ENCODE results near the gene SEC16A. TPM values are rescaled to one million over a fixed set of nuclear protein-coding genes. Genes with fewer than 3 reads are reported as not detected.

The SEC16A gene
- total RNA-seq, 2 donors from 2014 or later = 59.0 to 72.8 TPM

DNA sequence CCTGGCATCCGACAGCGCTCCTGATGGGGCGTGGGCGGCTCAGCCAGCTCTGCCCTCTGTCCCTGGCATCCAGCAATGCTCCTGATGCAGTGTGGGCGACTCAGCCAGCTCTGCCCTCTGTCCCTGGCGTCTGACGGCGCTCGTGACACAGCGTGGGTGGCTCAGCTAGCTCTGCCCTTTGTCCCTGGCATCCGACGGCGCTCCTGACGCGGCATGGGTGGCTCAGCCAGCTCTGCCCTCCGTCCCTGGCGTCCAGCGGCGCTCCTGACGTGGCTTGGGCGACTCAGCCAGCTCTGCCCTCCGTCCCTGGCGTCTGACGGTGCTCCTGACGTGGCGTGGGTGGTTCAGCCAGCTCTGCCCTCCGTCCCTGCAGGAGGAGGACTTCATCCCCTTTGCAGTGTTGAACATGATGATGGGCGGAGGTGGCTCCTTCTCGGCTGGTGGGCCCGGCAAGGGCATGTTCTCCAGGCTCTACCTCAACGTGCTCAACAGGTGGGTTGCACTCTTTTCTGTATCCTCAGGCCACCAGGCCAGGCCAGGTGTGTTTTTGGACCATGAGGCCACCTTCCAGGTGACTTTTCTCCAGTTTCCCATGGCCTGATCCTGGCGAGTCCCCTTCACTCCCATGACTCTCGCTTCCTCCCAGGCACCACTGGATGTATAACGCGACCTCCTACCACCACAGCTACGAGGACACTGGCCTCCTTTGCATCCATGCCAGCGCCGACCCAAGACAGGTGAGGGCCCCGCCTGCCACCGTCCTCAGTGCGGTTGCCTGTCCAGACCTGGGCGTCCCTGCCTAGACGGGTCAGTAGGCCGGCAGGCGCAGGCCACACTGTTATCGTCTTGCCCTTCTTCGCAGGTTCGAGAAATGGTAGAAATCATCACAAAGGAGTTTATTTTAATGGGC, 64.4 kb downstream of the SEC16A start:
- Histone ChIP-seq H3K9me3 (no peaks in the 10 kb centered on the region), H3K27me3 (replicated peaks; ENCODE audit: insufficient read depth) (no peaks in the 10 kb centered on the region), H3K4me1 (ENCODE audit: control insufficient read depth in 1 of 2, low read depth in 2 of 2) (no peaks in the 10 kb centered on the region), H3K27ac (no peak overlapping the region), H3K36me3 (peaks cover 89% of the 10 kb centered on the region), H3K4me3 (no peak overlapping the region)
- ATAC-seq (ENCODE audit: insufficient number of reproducible peaks, low FRiP score, low read depth) = no peak
- TF ChIP-seq, protein P1, sequence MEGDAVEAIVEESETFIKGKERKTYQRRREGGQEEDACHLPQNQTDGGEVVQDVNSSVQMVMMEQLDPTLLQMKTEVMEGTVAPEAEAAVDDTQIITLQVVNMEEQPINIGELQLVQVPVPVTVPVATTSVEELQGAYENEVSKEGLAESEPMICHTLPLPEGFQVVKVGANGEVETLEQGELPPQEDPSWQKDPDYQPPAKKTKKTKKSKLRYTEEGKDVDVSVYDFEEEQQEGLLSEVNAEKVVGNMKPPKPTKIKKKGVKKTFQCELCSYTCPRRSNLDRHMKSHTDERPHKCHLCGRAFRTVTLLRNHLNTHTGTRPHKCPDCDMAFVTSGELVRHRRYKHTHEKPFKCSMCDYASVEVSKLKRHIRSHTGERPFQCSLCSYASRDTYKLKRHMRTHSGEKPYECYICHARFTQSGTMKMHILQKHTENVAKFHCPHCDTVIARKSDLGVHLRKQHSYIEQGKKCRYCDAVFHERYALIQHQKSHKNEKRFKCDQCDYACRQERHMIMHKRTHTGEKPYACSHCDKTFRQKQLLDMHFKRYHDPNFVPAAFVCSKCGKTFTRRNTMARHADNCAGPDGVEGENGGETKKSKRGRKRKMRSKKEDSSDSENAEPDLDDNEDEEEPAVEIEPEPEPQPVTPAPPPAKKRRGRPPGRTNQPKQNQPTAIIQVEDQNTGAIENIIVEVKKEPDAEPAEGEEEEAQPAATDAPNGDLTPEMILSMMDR (IDR thresholded peaks at IDR 0.05) = no peak
- DNase-seq (ENCODE audit: low spot score) = no peak

DNA sequence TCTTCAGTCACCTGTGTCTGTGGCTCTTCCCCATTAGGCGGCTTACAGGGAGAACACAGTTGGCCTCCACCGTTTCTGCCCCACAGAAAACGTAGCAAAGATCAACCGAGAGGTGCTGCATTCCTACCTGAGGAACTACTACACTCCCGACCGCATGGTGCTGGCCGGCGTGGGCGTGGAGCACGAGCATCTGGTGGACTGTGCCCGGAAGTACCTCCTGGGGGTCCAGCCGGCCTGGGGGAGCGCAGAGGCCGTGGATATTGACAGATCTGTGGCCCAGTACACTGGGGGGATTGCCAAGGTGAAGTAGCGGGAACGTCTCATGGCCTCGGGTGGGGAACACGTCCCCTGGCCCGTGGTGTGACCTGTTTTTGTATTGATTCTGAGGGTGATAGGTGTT, 65.9 kb downstream of the SEC16A start:
- Histone ChIP-seq H3K27me3 (replicated peaks; ENCODE audit: insufficient read depth) (no peaks in the 10 kb centered on the region), H3K4me1 (ENCODE audit: control insufficient read depth in 1 of 2, low read depth in 2 of 2) (peaks cover 0 to under 1% of the 10 kb centered on the region in 2 donors), H3K4me3 (no peak overlapping the region), H3K27ac (no peak overlapping the region), H3K36me3 (peaks cover 81% of the 10 kb centered on the region), H3K9me3 (no peaks in the 10 kb centered on the region)
- ATAC-seq (ENCODE audit: insufficient number of reproducible peaks, low FRiP score, low read depth) = no peak
- no peak for DNase-seq (ENCODE audit: low spot score)
- TF ChIP-seq, protein P1 (IDR thresholded peaks at IDR 0.05) = no peak

DNA sequence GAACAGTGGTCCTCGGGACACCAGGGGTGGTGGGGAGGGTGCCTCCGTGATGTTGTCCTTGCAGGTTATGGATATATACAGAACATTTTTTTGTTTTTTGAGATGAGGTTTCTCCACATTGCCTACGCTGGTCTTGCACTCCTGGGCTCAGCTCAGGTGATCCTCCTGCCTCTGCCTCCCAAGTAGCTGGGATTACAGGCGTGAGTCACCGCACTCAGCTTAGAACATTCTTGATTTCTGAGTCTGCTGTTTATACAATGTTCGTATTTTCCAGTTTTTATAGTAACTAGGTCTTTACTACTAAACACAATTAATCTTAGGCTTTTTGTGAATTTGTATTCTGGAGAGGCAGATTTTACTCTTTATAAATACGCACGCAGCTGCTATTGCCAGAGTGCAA, 66.4 kb downstream of the SEC16A start:
- peaks cover 5 to 6% of the 10 kb centered on the region in 2 donors for H3K4me1 ChIP-seq (ENCODE audit: control insufficient read depth in 1 of 2, low read depth in 2 of 2)
- no peaks in the 10 kb centered on the region for H3K27me3 ChIP-seq (replicated peaks; ENCODE audit: insufficient read depth)
- TF ChIP-seq, protein P1 (IDR thresholded peaks at IDR 0.05) = no peak
- H3K4me3 ChIP-seq = no peak overlapping the region
- ATAC-seq (ENCODE audit: insufficient number of reproducible peaks, low FRiP score, low read depth) (no peak), DNase-seq (ENCODE audit: low spot score) (no peak)
- H3K27ac ChIP-seq = no peak overlapping the region
- peaks cover 76% of the 10 kb centered on the region for H3K36me3 ChIP-seq
- no peaks in the 10 kb centered on the region for H3K9me3 ChIP-seq

DNA sequence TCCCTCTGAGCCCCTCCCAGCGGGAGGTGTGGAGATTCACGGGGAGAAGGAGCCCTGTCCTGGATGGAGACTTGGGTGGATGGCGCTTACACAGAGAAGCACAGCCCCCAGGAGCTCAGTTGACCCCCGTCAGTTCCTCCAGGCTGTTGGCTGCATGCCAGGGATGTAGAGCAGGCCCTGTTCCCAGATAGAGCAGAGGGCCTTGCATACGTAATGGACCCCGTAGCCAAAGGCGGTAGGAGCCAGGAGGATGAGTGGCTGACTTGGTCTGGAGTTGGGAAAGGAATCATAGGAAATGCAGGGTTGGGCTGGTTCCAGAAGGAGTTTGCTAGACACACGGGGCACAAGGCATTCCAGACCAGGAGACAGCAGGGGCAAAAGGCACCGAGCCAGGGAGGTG, 69.9 kb downstream of the SEC16A start:
- H3K27ac ChIP-seq = no peak overlapping the region
- DNase-seq (ENCODE audit: low spot score) = no peak
- peaks cover 14 to 26% of the 10 kb centered on the region in 2 donors for H3K4me1 ChIP-seq (ENCODE audit: control insufficient read depth in 1 of 2, low read depth in 2 of 2)
- no peaks in the 10 kb centered on the region for H3K27me3 ChIP-seq (replicated peaks; ENCODE audit: insufficient read depth)
- no peaks in the 10 kb centered on the region for H3K9me3 ChIP-seq
- H3K36me3 ChIP-seq = peaks cover 45% of the 10 kb centered on the region
- TF ChIP-seq, protein P1 (IDR thresholded peaks at IDR 0.05) = no peak
- no peak for ATAC-seq (ENCODE audit: insufficient number of reproducible peaks, low FRiP score, low read depth)
- no peak overlapping the region for H3K4me3 ChIP-seq

DNA sequence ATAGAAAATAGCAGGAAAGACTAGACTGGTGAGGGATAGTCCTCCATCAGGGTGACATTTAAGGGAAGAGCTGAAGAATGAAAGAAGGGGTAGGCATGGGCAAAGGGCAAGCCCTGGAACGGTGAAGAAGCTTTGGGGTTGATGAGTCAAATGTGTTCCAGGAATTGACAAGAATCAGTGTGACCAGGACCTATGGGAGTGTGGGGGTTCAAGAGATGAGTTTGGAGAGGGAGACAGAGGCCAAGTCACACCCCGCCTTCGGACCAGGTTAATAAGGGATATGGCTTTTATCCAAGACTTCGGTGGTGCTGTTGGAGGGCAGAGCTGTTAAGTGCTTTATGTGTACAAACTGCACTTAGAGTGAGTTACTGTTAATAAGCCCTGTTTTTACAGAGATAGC, 71.5 kb downstream of the SEC16A start:
- Histone ChIP-seq H3K4me3 (peak overlapping the region; percentile 98), H3K27ac (no peak overlapping the region)

More for the DNA sequence above, 71.5 kb downstream of the SEC16A start:
- no peak for ATAC-seq (ENCODE audit: insufficient number of reproducible peaks, low FRiP score, low read depth)
- no peaks in the 10 kb centered on the region for H3K27me3 ChIP-seq (replicated peaks; ENCODE audit: insufficient read depth)
- TF ChIP-seq, protein P1 (IDR thresholded peaks at IDR 0.05) = no peak
- no peaks in the 10 kb centered on the region for H3K9me3 ChIP-seq
- peaks cover 14 to 26% of the 10 kb centered on the region in 2 donors for H3K4me1 ChIP-seq (ENCODE audit: control insufficient read depth in 1 of 2, low read depth in 2 of 2)
- H3K36me3 ChIP-seq = peaks cover 34% of the 10 kb centered on the region
- DNase-seq (ENCODE audit: low spot score) = no peak

Data from thoracic aorta (tissue), 2 donors.